ENCODE results near the gene PAOX. TPM values are rescaled to one million over a fixed set of nuclear protein-coding genes. Genes with fewer than 3 reads are reported as not detected.

The PAOX gene
- polyA plus RNA-seq, 1 experiment = 4.5 TPM

DNA sequence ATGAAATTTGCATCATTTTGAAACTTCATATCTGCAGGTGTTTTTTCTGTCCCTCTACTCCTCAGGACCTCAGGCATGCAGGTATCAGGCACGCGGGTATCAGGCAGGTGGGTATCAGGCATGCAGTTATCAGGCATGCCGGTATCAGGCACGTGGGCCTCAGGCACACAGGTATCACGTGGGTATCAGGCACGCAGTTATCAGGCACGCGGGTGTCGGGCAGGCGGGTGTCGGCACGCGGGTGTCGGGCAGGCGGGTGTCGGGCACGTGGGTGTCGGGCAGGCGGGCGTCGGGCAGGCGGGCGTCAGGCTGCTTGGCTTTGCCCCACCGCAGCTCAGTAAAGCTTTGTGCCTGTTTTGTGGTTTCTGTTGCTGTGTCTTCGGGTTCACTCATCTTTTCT is 36.7 kb downstream of the PAOX start:
- no peaks in the 10 kb centered on the region for H3K27me3 ChIP-seq (ENCODE audit: control insufficient read depth, insufficient read depth, low read length)
- TF ChIP-seq, protein P1, sequence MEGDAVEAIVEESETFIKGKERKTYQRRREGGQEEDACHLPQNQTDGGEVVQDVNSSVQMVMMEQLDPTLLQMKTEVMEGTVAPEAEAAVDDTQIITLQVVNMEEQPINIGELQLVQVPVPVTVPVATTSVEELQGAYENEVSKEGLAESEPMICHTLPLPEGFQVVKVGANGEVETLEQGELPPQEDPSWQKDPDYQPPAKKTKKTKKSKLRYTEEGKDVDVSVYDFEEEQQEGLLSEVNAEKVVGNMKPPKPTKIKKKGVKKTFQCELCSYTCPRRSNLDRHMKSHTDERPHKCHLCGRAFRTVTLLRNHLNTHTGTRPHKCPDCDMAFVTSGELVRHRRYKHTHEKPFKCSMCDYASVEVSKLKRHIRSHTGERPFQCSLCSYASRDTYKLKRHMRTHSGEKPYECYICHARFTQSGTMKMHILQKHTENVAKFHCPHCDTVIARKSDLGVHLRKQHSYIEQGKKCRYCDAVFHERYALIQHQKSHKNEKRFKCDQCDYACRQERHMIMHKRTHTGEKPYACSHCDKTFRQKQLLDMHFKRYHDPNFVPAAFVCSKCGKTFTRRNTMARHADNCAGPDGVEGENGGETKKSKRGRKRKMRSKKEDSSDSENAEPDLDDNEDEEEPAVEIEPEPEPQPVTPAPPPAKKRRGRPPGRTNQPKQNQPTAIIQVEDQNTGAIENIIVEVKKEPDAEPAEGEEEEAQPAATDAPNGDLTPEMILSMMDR (IDR thresholded peaks at IDR 0.05; ENCODE audit: insufficient read depth, low read depth, low read length) = no peak
- no peak for DNase-seq (ENCODE audit: low read depth)
- ChIA-PET CTCF (interaction anchor here (0.8 kb wide), 1 partner anchor 194 kb away, joined by 3 read pairs; no protein-coding TSS in a partner anchor), POLR2A (no interaction called here)
- no peak overlapping the region for H3K4me3 ChIP-seq (ENCODE audit: low read depth, low read length)
- peaks cover 13% of the 10 kb centered on the region for H3K36me3 ChIP-seq (ENCODE audit: control insufficient read depth, insufficient read depth, low read length)

DNA sequence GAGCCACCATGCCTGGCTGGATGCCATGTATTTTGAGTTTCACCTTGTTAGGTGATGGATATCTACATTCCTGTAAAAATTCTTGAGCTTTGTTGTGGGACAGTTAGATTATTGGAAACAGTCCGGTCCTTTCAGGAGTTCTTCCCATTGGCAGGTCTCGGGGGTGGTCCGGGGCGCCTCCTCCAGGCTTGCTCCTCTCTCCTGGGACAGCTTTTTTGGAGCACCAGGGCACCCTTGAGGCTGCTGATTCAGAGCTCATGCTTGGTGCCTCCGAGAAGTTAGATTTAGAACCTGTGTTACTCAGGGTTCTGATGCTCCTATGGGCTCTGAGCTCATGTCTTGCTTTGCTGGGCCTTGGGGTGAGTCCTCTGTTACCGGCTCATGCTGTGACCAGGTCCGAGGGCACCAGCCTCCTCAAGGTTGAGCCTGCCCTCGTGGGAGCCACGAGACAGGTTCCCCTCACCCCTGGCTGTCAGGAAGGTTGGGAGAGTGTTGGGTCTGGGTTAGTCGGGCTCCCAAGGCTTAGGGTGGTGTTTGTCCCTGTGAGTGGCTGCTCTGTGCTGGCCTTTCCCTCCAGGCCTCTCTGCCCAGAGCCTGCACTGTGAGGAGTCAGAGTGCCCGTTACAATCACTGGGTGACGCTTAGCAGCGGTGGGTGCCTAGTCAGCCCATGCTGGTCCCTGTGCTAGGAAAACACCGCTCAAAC is 39.4 kb downstream of the PAOX start:
- TF ChIP-seq, protein P1 (IDR thresholded peaks at IDR 0.05; ENCODE audit: insufficient read depth, low read depth, low read length) = no peak
- Histone ChIP-seq H3K27me3 (ENCODE audit: control insufficient read depth, insufficient read depth, low read length) (no peaks in the 10 kb centered on the region; the same call in 1 of the 2 replicates), H3K4me3 (ENCODE audit: low read depth, low read length) (no peak overlapping the region), H3K36me3 (ENCODE audit: control insufficient read depth, insufficient read depth, low read length) (peaks cover 12% of the 10 kb centered on the region)
- POLR2A ChIA-PET = no interaction called here
- CTCF ChIA-PET = no interaction called here
- DNase-seq (ENCODE audit: low read depth) = no peak

DNA sequence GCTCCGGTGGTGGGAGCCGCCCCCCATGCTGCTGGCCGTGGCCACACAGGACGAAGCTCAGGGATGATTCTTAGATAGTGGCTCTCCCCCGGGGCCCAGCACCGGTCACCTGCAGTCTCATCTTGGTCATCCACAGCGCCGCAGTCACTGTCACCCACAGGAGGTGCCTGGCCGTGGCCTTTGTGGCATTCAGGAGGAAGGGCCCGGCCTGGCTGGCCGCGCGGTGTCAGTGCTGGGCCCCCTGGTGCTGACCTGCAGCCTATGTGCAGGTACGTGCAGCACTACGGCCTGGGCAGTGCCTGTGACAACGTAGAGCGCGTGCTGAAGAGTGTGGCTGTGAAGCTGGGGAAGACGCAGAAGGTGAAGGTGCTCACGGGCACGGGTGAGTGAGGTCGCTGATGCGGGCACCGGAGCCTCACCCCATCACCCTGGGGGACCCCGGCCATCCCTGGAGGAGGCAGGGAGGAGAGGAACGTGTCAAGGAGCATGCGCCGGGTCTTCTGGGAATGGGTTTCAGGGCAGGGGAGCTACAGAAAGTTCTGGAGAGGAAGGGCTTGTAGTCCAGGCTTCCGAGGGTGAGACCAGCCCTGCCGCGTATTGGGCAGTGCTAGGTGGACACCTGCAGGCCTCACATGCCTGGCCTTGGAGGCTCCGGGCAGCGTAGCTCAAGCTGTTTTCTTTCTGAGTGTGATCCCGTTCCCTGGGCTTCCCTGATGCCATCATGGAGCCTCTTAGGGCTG is 40.3 kb downstream of the PAOX start:
- TF ChIP-seq, protein P1 (IDR thresholded peaks at IDR 0.05; ENCODE audit: insufficient read depth, low read depth, low read length) = no peak
- Histone ChIP-seq H3K36me3 (ENCODE audit: control insufficient read depth, insufficient read depth, low read length) (peaks cover 12% of the 10 kb centered on the region), H3K27me3 (ENCODE audit: control insufficient read depth, insufficient read depth, low read length) (no peaks in the 10 kb centered on the region; the same call in 1 of the 2 replicates), H3K4me3 (ENCODE audit: low read depth, low read length) (no peak overlapping the region)
- ChIA-PET CTCF (interaction anchor here (2.0 kb wide), 1 partner anchor 19 kb away, joined by 6 read pairs; no protein-coding TSS in a partner anchor), POLR2A (no interaction called here)
- DNase-seq (ENCODE audit: low read depth) = no peak

DNA sequence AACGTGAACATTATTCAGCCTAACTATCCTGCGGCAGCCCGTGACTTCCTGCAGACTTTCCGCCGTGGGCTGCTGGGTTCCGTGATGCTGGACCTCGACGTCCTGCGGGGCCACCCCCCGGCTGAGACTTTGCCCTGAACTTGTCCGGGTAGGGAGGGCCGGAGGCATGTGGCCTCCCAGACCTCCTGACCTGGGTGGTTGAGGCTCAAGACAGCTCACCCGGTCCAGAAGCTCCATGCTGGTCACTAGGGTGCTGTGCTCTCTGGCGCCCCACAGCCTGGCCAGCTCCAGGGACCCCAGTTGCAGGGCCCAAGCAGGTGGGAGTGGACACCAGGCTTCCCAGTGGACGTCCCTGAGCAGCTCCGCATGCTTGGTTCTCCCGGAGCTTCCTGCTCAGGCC is 41.0 kb downstream of the PAOX start:
- H3K36me3 ChIP-seq (ENCODE audit: control insufficient read depth, insufficient read depth, low read length) = peaks cover 12% of the 10 kb centered on the region
- H3K27me3 ChIP-seq (ENCODE audit: control insufficient read depth, insufficient read depth, low read length) = no peaks in the 10 kb centered on the region; the same call in 1 of the 2 replicates
- TF ChIP-seq, protein P1 (IDR thresholded peaks at IDR 0.05; ENCODE audit: insufficient read depth, low read depth, low read length) = no peak
- H3K4me3 ChIP-seq (ENCODE audit: low read depth, low read length) = no peak overlapping the region
- ChIA-PET CTCF (interaction anchor here (1.2 to 2.0 kb wide), 2 partner anchors 17 to 19 kb away, joined by 4 to 6 read pairs; no protein-coding TSS in a partner anchor), POLR2A (no interaction called here)
- no peak for DNase-seq (ENCODE audit: low read depth)

DNA sequence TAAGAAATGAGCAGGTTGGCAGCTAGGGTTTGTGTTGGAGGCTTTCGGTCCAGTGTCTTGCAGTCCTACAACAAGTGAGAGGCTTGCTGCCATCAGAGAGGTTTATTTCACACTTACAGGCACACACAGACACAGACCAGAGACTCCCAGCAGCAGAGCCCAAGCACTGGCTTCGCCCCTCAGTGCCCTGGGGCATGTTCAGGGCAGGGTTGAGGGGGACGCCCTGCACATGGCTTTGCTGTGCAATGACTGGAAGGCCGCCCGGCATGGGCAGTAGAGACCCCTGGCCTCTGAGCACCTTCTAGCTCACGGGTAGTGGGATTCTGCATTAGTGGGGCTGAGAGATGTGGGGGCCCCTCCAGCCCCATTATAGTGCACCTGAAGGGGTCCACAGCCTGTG is 41.5 kb downstream of the PAOX start:
- ChIA-PET POLR2A (no interaction called here), CTCF (interaction anchor here (1.2 to 2.0 kb wide), 2 partner anchors 17 to 18 kb away, joined by 4 to 6 read pairs; no protein-coding TSS in a partner anchor)
- no peak for DNase-seq (ENCODE audit: low read depth)
- H3K36me3 ChIP-seq (ENCODE audit: control insufficient read depth, insufficient read depth, low read length) = peaks cover 9% of the 10 kb centered on the region
- no peaks in the 10 kb centered on the region; the same call in 1 of the 2 replicates for H3K27me3 ChIP-seq (ENCODE audit: control insufficient read depth, insufficient read depth, low read length)
- TF ChIP-seq, protein P1 (IDR thresholded peaks at IDR 0.05; ENCODE audit: insufficient read depth, low read depth, low read length) = no peak
- H3K4me3 ChIP-seq (ENCODE audit: low read depth, low read length) = no peak overlapping the region

All from BJ (cell line).